ENCODE measurements around the gene CROT.

DNA sequence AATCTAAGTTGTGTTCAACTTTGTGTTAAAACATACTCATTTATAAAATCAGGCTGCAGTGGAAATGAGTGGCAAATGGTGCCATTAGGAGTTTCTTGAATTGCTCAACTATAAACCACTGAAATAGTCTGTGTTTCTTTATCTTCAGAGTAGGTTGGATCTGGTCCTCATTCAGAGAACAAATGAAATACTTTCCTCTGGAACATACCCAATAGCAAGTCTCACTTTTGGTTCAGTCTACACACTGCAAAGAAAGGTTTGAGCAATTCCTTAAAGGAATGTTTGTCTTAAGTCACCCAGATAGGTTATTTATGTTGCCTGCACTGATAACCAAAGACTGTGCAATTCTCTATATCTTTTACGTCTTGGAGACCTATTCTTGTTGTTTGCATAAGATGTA lies 67.6 kb downstream of the CROT start:
- no peak for TF ChIP-seq POLR2A (IDR thresholded peaks at IDR 0.05; ENCODE audit: low read depth, low read length)
- no peak for TF ChIP-seq PAX5 (IDR thresholded peaks at IDR 0.05; ENCODE audit: insufficient read depth, low read length, severe bottlenecking)
- TF ChIP-seq TAF1 (IDR thresholded peaks at IDR 0.05; ENCODE audit: low read depth, low read length), result no peak
- no peak for TF ChIP-seq POLR2AphosphoS5 (IDR thresholded peaks at IDR 0.05; ENCODE audit: low read depth, low read length)
- TF ChIP-seq POU2F2 (IDR thresholded peaks at IDR 0.05; ENCODE audit: low read depth, low read length), result no peak

All from GM12891 (cell line).